ENCODE results near the gene P2RX3. TPM values are rescaled to one million over a fixed set of nuclear protein-coding genes. Genes with fewer than 3 reads are reported as not detected.
A peak's percentile ranks its signal among the peaks of the same experiment; 100 is the strongest.

The P2RX3 gene
- total RNA-seq, 2 donors from 2014 or later = not detected

DNA sequence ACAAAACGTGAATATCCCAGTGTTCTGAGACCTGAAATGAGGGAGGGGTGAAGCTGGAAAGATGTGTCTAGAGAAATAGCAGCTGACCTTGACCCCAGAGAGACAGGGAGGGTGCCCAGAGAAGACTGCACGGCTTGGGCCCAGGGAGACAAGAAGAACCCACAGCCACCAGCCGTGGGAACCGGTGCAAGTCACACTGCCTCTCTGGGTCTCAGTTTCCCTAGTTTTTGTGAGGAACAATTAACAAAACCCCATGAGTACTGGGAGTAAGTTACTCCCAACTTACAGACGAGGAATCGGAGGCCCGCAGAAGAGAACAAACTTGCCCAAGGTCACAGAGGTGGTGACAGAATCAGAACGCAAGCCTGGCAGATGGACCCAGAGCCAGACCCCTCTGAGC is 32.6 kb upstream of the P2RX3 start:
- H3K4me1 Mint-ChIP-seq (ENCODE audit: low read depth) = no peaks in the 10 kb centered on the region
- H3K27ac Mint-ChIP-seq = no peak overlapping the region
- no peaks in the 10 kb centered on the region for H3K27me3 Mint-ChIP-seq (ENCODE audit: low read depth)
- DNase-seq (no peak), ATAC-seq (replicated peaks in 1 of 2) (no peak)
- H3K36me3 Mint-ChIP-seq (ENCODE audit: insufficient read depth in 2 of 2) = peaks cover 6 to 12% of the 10 kb centered on the region in 2 donors
- H3K9me3 Mint-ChIP-seq = no peaks in the 10 kb centered on the region
- no peak overlapping the region for H3K4me3 Mint-ChIP-seq

DNA sequence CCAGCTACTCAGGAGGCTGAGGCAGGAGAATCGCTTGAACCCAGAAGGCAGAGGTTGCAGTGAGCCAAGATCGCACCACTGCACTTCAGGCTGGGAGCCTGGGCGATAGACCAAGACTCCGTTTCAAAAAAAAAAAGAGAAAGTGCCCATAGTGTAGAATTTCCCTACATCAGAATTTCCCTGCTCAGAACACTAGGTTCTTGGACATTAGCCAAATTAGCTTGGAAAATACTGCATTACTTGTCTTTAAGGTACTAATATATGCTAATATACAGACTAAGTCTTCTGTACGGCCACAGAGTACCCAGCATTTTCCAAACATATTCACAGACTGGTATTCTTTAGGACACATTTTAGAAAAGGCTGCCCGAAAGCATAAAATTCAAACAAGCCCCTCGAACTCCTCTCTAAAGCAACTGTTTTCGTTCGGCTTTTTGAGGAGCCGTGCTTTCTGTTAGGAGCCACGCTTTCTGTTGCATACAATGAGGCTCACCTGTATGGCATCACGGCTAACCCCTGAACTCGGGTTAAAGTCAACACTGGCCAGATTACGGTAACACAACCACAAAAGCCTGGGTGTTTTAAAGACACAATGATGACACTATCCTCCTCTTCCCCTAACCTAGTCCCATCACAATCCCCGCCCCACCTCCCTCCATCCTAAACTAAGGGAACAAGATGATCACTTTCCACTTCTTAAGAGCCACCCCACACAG is 31.8 kb upstream of the P2RX3 start:
- Mint-ChIP-seq H3K9me3 (no peaks in the 10 kb centered on the region), H3K4me1 (ENCODE audit: low read depth) (peaks cover 7% of the 10 kb centered on the region), H3K36me3 (ENCODE audit: insufficient read depth in 2 of 2) (peaks cover 2 to 5% of the 10 kb centered on the region in 2 donors), H3K27ac (no peak overlapping the region), H3K4me3 (no peak overlapping the region), H3K27me3 (ENCODE audit: low read depth) (no peaks in the 10 kb centered on the region)
- DNase-seq = no peak
- ATAC-seq (replicated peaks in 1 of 2) = no peak

DNA sequence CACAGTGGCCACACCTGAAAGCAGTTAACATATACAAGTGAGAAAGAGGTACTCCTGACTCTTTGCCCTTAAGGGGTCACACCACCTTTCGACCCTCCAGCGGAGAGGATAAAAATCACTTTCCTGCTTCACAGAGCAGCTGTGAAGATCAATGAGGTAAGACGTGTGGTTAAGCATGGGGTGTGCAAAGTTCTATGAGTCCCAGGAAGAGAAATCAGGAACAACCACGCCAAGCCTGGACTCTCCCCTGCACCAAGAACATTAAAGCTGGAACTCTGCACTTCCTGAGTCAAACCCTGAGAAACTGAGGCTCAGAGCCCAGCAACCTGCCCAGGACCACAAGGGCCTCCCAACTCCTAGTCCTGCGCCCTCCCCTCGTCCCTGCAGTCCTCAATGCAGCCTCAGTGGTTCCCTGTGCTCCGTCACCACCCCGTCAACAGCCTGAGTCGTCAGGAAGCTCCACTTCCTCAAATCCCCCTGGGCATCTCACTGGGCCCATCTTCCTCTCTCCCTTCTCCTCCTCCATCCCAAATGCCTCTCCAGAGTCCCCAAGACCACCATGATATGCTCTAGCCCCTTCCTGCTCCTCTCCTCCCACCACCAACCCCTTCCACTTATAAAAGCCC is 31.1 kb upstream of the P2RX3 start:
- Mint-ChIP-seq H3K4me3 (no peak overlapping the region), H3K27me3 (ENCODE audit: low read depth) (no peaks in the 10 kb centered on the region), H3K36me3 (ENCODE audit: insufficient read depth in 2 of 2) (peaks cover 0 to 3% of the 10 kb centered on the region in 2 donors), H3K9me3 (no peaks in the 10 kb centered on the region), H3K27ac (no peak overlapping the region), H3K4me1 (ENCODE audit: low read depth) (peaks cover 12% of the 10 kb centered on the region)
- ATAC-seq (replicated peaks in 1 of 2) (no peak), DNase-seq (no peak)

DNA sequence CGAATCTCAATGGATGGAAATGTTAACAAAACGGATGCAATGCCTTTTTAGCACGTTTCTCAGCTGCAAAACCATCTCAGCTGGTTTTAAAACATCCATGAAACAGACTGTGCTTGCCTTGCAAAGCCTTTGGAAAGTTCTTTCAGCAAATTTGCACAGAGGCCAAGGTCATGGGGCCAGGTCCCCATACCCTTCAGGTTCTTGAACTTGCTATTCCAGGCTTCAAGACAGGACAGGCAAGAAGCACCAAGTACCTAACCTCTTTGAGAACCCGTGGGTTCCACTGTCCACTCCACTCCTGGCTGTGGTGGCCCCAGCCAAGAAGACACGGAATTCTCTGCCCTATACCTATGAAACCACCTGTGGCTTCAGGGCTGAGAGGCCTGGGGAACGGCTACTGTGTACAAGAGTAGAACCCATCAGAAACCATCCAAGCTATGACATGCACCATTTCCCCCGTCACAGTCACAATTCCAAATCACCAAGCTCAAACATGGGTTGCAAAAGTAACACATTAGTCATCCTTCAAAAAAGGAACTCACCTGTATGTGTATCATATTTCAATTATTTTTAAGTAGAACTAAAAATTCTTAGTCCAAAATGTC is 30.4 kb upstream of the P2RX3 start:
- no peak for ATAC-seq (replicated peaks in 1 of 2)
- Mint-ChIP-seq H3K4me1 (ENCODE audit: low read depth) (peaks cover 16% of the 10 kb centered on the region), H3K27me3 (ENCODE audit: low read depth) (no peaks in the 10 kb centered on the region), H3K4me3 (no peak overlapping the region), H3K27ac (no peak overlapping the region), H3K36me3 (ENCODE audit: insufficient read depth in 2 of 2) (no peaks in the 10 kb centered on the region), H3K9me3 (no peaks in the 10 kb centered on the region)
- DNase-seq = no peak

DNA sequence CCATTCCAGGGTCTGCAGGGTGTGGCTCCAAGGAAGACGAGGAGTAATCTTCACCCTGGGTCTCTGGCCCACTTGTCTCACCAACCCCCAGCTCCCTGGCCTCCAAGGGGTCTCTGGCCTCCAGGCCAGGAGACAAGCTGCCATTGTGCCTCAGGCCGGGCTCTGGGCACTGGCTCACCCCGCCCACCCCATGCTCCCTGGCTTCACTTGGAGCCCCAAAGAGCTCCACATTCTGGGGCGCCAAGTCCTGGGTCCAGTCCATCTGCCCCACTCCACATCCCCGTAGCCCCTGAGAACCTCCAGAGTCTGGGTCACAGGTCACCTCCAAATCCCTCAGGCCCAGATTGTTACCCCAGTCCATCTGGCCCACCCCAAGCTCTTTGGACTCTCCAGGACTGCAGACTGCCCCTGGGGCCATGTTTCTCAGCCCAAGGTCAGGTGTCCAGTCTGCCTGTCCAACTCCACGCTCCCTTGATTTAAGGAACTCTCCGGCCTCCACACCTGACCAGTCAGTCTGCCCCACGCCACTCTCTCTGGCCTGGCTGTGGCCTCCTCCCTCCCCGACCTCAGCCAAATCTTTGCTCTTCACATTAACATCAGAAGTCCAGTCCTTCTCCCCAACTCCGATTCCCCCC is 29.6 kb upstream of the P2RX3 start:
- no peaks in the 10 kb centered on the region for H3K9me3 Mint-ChIP-seq
- H3K4me3 Mint-ChIP-seq = no peak overlapping the region
- no peak for ATAC-seq (replicated peaks in 1 of 2)
- DNase-seq = no peak
- no peaks in the 10 kb centered on the region for H3K36me3 Mint-ChIP-seq (ENCODE audit: insufficient read depth in 2 of 2)
- peaks cover 16% of the 10 kb centered on the region for H3K4me1 Mint-ChIP-seq (ENCODE audit: low read depth)
- H3K27me3 Mint-ChIP-seq (ENCODE audit: low read depth) = no peaks in the 10 kb centered on the region
- no peak overlapping the region for H3K27ac Mint-ChIP-seq

DNA sequence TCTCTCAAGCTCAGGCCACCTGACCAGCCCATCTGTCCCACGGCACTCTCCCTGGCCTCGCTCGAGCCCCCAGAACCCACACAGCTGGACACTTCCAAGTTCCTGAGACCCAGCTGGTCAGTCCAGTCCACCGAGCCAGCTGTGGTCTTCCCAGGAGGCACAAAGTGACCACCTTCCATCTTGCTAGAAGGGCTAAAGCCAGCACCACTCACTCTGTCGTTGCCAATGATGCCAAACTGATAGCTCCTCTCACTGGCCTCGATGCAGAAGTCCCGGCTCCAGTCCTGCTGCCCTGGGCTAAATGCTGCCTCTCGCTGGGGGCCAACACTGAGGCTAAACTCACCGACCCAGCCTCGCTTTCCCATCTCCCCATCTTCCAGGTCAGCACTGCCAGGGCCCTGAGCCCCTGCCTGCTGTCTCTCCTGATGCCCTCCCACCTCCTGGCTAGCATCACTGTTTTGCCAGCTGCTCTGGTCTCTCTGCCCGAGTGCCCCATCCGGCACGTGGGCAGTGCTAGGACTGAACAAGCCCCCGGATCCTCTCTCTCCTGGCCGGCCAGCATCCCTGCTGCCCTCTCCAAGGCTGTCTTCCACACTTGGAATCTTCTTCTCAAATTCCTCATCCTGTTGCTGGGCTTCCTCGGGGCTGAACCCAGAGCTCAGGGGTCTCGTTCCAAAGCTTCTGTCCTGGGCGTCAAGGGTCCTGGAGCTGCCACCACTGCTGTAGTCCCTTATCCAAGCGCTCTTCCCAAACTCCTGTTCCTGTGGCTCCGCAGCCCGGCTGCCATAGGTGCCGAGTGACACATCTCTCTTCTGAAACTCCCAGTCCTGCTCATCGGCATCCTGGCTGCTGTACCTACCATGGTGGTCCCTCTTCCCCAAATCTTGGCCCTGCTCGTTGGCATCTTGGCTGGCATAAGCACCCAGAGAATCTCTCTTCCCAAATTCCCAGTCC is 28.8 kb upstream of the P2RX3 start:
- H3K9me3 Mint-ChIP-seq = no peaks in the 10 kb centered on the region
- ATAC-seq (replicated peaks in 1 of 2) (no peak), DNase-seq (no peak)
- no peaks in the 10 kb centered on the region for H3K27me3 Mint-ChIP-seq (ENCODE audit: low read depth)
- H3K36me3 Mint-ChIP-seq (ENCODE audit: insufficient read depth in 2 of 2) = no peaks in the 10 kb centered on the region
- peaks cover 16% of the 10 kb centered on the region for H3K4me1 Mint-ChIP-seq (ENCODE audit: low read depth)
- H3K4me3 Mint-ChIP-seq = no peak overlapping the region
- no peak overlapping the region for H3K27ac Mint-ChIP-seq

DNA sequence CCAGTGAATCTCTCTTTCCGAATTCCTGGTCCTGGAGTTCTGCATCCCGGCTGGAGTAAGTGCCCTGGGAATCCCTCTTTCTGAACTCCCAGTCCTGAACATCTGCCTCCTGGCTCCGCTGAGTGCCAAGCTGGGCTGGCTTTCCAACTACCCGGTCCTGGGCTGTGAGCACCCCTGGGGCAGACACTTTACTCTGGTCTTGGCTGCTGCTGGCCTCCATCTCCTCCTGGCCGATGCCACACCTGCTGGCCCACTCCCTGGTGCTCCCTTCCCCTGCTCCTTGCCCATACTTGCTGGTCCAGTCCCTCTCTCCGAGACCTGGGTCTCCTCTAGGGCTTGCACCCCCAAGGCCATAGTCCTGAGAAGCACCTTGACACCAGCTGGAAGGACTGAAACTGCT is 28.1 kb upstream of the P2RX3 start:
- ATAC-seq (replicated peaks in 1 of 2) = no peak
- no peaks in the 10 kb centered on the region for H3K27me3 Mint-ChIP-seq (ENCODE audit: low read depth)

DNA sequence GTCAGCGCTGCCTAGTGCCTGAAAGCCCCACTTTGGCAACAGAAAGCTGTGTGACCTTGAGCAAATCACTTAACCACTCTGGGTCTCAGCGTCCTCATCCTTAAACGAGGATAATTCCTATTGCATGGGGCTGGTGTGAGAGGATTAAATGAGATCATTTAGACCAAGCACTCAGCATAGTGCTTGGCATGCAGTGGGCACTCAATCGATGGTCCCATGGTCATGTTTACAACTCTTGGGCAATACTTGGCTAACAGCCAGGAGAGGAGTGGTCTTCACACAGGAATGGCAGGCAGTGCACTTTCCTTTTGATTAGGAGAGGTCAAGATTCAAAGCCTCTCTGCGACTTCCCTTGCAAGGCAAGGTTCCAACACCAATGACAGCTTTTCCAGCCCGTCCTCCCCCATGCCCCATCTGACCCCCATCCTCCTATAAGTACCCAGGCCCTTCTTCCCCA is 27.5 kb upstream of the P2RX3 start:
- ATAC-seq (replicated peaks in 1 of 2) (no peak), DNase-seq (no peak)
- Mint-ChIP-seq H3K27ac (no peak overlapping the region), H3K4me3 (peak overlapping the region; percentile 48 to 60), H3K9me3 (no peaks in the 10 kb centered on the region), H3K27me3 (ENCODE audit: low read depth) (no peaks in the 10 kb centered on the region), H3K36me3 (ENCODE audit: insufficient read depth in 2 of 2) (no peaks in the 10 kb centered on the region), H3K4me1 (ENCODE audit: low read depth) (peaks cover 16% of the 10 kb centered on the region)

More for the DNA sequence above, 28.1 kb upstream of the P2RX3 start:
- Mint-ChIP-seq H3K4me3 (no peak overlapping the region), H3K27ac (no peak overlapping the region), H3K36me3 (ENCODE audit: insufficient read depth in 2 of 2) (no peaks in the 10 kb centered on the region), H3K9me3 (no peaks in the 10 kb centered on the region), H3K4me1 (ENCODE audit: low read depth) (peaks cover 16% of the 10 kb centered on the region)
- no peak for DNase-seq

DNA sequence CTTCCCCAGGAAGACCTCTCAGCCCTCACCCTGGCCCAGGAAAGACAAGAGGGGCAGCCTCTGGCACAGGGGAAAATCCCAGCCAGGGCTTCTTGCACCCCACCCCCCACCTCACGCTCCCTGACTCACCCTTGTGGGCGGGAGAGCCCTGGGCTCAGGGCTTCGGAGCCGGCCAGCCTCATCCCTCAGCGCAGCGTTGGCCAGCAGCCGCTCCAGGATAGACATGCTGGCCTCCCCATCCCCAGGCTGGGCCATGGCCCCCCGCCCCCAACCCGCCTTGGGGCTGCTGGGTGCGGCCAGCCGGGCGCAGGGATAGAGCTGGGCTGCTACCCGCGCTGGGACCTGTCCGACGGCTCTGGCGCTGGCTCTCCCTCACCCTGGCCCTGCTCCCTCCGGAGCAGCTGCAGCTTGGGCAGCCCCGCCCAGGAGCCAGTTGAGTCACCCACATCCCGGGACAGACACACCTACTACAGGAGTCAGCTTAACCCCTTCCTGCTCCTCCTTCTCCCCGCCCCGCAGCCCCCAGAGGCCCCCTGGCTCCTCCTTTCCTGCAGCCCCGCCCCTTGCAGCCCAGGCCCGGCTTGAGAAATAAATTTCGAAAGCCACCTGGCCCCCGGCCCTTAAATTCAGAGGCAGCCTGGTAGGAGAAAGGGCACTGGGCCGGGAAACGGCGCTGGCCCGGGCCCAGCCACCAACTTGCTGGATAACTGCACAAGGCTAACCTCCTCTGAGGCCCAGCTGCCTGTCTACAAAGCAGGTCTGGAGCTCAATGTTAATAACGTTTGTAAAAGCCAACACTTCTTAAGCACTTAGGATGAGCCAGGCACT is 26.8 kb upstream of the P2RX3 start:
- H3K4me3 Mint-ChIP-seq = peak overlapping the region; percentile 48 to 60

DNA sequence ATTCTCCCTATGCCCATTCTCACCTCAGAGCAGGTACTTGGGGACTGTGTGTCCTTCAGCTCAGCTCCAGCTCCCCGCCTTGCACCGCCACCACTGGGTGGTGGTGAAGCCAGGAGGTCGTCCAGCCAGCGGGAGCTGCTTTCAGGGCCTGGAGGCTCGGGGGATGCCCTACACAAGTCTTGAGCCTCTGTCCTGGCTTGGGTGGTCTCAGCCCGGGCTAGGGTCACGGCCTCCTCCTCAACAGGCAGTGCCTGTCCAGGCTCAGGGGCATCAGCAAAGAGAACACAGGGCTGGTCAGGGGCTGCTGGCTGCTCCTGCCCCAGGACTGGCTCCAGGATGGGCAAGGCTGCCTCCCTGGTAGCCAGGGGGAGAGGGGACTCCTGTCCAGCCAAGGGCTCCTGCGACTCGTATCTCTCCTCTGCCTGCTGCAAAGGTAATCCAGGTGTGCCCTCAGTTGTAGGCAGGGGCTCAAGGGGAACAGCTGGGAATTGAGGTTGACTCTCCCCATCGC is 25.6 kb upstream of the P2RX3 start:
- Mint-ChIP-seq H3K4me1 (ENCODE audit: low read depth) (peaks cover 16% of the 10 kb centered on the region), H3K27me3 (ENCODE audit: low read depth) (no peaks in the 10 kb centered on the region), H3K27ac (no peak overlapping the region), H3K9me3 (no peaks in the 10 kb centered on the region), H3K4me3 (peak overlapping the region in 1 of 2 donors; percentile 46), H3K36me3 (ENCODE audit: insufficient read depth in 2 of 2) (no peaks in the 10 kb centered on the region)
- ATAC-seq (replicated peaks in 1 of 2) (no peak), DNase-seq (no peak)

More for the DNA sequence above, 26.8 kb upstream of the P2RX3 start:
- Mint-ChIP-seq H3K27me3 (ENCODE audit: low read depth) (no peaks in the 10 kb centered on the region), H3K4me1 (ENCODE audit: low read depth) (peaks cover 16% of the 10 kb centered on the region), H3K27ac (no peak overlapping the region), H3K9me3 (no peaks in the 10 kb centered on the region), H3K36me3 (ENCODE audit: insufficient read depth in 2 of 2) (no peaks in the 10 kb centered on the region)
- DNase-seq (peak; percentile 76 to 80), ATAC-seq (replicated peaks in 1 of 2) (peak; percentile 96 to 99)

DNA sequence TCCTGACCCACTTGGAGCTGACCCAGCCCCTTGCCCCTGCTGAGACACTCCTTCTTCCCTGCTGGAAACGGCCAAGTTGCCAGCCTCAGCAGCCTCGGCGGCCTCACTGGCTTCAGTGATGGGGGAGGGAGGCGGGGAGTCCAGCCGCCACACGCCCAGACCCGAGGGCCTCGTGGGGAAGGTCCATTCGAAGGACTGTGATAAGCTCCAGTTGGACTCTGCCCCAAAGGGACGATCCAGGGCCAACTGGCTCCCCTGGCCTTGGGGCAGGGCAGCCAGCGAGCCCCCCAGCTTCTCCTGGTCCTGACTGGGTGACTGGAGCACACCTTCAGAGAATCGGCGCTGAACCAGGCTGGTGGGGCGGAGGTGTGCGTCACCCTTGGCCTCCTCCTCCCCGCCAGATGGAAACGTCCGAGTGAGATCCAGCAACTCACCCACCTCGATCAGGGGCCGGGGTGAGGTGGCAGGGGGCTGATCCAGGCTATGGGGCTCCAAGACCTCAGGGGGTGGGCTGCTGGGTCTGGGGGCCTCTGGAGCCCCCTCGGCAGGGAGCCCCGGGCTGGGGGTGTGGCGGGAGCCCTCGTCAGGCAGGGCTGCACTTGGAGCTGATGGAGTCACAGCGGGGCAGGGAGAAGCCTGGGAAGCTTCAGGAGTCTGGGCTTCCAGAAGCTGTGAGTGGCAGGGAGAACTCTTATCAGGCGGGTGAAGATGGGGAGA is 24.9 kb upstream of the P2RX3 start:
- Mint-ChIP-seq H3K36me3 (ENCODE audit: insufficient read depth in 2 of 2) (no peaks in the 10 kb centered on the region), H3K27me3 (ENCODE audit: low read depth) (no peaks in the 10 kb centered on the region), H3K4me1 (ENCODE audit: low read depth) (peaks cover 16% of the 10 kb centered on the region), H3K4me3 (no peak overlapping the region), H3K27ac (no peak overlapping the region), H3K9me3 (no peaks in the 10 kb centered on the region)
- DNase-seq (no peak), ATAC-seq (replicated peaks in 1 of 2) (no peak)
